GM12865 (cell line): ENCODE results near the gene MFAP1.
"Not testable (repeated sequence)": the region's sequence is repeated elsewhere in the genome, so short reads cannot be mapped to it uniquely, and the experiment has no call there.

ENCODE experiments used
- DNase-seq: peaks from one replicate; pipeline ENCODE4 v3.0.0; 2010; ENCODE audit warnings: low read depth
- H3K4me3 ChIP-seq: 2 replicates; pipeline ENCODE4 v1.5.1; 2011; ENCODE audit warnings: mild to moderate bottlenecking, low read depth, low read length, control low read depth
- CTCF ChIP-seq: IDR thresholded peaks from 2 replicates; pipeline ENCODE4 v1.5.1; 2011; ENCODE audit warnings: low read length, control low read depth, low read depth, inconsistent platforms; ENCODE audit not compliant: insufficient read depth; ENCODE audit errors: missing control alignments

MFAP1 gene

DNA sequence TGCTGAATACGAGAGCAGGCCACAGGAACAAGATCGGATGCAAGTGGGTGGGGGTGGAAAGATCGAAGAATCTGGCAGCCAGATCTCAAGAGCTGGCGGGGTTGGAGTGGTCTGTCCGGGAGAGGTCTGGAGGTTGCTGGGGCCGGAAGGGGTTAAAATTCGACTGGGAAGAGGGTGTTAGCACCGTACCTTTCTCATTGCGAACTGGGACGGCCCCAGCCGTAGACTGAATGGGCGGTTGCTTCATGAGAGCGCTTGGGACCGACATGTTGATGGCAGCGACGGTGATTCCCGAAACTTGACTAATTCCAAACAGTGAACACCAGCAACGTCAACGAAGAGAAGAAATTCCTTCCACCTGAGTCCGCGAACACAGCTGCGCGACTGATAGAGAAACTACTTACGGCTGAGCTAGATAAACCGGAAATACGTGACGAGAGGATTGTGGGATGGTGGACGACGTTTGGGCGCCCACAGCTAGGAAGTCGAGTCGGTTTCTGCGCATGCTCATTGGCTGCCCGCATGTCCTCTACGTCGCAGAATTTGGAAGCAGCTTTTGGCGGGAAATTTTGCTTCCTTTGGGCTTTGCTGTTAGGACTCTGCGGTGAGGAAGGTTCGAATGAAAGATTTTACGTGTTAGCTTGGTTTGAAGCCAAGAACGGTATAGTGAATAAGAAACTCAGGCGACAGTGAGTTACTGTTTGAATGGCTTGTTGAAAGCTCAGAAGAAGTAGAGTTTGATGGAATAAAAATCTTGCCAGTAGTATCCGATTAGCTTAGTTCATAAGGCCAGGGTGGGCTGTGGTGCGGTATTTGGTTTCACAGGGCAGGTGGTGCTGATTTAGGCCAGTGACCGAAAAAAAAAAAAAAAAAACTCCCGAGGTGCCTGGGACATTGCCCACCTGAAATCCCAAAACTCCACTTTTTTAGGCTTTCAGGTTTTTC, at the start of gene MFAP1:
TSS of gene MFAP1 (minus strand) at position 389 of the 945 bp plus-strand sequence. CDS start at position 268, 121 bp downstream.
- no peak for TF ChIP-seq CTCF
- DNase-seq, result peak; percentile 99
- H3K4me3 ChIP-seq, result peak within 1 kb of the TSS; percentile 95

GRCh38 chr15:43873651-43874050, 49.2 kb upstream of the MFAP1 start:
- TF ChIP-seq CTCF, result no peak
- DNase-seq, result no peak

DNA sequence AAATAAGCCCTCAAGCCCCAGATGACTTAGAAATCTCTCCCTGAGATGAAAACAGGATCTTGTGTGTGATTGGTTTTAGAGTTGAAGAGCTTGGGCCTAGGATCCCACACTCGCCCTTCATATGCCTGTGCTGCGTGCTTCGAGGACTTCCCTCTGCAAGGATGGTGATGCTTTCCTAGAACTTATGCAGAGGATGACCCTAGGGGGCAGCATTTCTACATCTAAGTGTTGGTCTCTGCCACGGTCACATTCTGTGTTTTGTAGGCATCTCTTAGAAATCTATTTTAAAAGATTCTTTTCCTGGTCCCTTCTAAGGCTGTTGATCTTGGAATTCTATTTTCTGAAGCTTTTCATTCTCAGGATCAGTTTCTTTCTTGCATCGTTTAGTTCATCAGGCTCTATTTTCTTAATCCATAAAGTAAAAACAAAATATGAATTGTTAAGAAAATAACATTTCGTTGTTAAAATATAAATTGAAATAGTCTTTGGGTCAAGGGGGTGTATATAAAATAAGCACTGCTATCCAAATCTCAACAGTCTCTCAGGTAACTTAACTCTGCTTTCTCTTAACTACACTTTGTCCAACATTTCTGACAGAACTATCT, 48.0 kb upstream of the MFAP1 start:
- peak; percentile 46 for TF ChIP-seq CTCF
- H3K4me3 ChIP-seq, result no peak overlapping the region
- DNase-seq, result peak; percentile 54

More at GRCh38 chr15:43873651-43874050, 49.2 kb upstream of the MFAP1 start:
- no peak overlapping the region for H3K4me3 ChIP-seq

GRCh38 chr15:43871835-43872234, 47.3 kb upstream of the MFAP1 start:
- TF ChIP-seq CTCF, result no peak
- no peak for DNase-seq
- H3K4me3 ChIP-seq, result no peak overlapping the region

- no peak overlapping the region for H3K4me3 ChIP-seq
- TF ChIP-seq CTCF, result no peak
- no peak for DNase-seq
Measured at GRCh38 chr15:43868406-43868805, 43.9 kb upstream of the MFAP1 start.

DNA sequence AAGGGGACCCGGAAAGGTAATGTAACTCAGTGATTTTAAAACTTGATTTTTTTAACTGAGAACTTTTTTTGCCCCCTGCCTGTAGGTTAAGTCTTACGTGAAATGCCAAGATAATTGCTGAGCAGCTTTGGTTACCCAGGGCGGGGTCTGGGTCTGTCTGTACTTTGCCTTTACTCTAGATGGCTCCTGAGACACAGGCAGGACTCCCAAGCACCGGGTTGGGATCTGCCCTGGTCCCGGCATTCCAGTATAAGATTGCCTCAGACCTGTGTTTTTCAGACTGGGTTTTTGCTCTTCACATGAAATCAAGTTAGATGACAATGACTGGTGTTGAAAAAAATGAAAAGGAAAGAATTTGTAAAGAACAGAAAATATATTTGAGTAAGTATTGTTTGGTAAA, 42.6 kb upstream of the MFAP1 start:
- no peak for DNase-seq
- TF ChIP-seq CTCF, result no peak
- no peak overlapping the region for H3K4me3 ChIP-seq

- H3K4me3 ChIP-seq, DNase-seq: not testable (repeated sequence)
Measured at GRCh38 chr15:43866636-43867035, 42.1 kb upstream of the MFAP1 start.
